KBM-7 (cell line): ENCODE results near the gene KPNA4.
"Not testable (repeated sequence)": the region's sequence is repeated elsewhere in the genome, so short reads cannot be mapped to it uniquely, and the experiment has no call there.

Source experiments
- DNase-seq: peaks from one replicate; pipeline ENCODE4 v3.0.0-alpha.2; 2015
- in situ Hi-C: fragments of 300-500 bp; cut with MboI; formaldehyde crosslinking; loops from 2 replicates; pipeline ENCODE4 v1.14.3; 2020; ENCODE audit warnings: low sequenced_read_pairs, low pct_unique_long_range_greater_than_20kb, mixed read lengths

The KPNA4 gene, protein sequence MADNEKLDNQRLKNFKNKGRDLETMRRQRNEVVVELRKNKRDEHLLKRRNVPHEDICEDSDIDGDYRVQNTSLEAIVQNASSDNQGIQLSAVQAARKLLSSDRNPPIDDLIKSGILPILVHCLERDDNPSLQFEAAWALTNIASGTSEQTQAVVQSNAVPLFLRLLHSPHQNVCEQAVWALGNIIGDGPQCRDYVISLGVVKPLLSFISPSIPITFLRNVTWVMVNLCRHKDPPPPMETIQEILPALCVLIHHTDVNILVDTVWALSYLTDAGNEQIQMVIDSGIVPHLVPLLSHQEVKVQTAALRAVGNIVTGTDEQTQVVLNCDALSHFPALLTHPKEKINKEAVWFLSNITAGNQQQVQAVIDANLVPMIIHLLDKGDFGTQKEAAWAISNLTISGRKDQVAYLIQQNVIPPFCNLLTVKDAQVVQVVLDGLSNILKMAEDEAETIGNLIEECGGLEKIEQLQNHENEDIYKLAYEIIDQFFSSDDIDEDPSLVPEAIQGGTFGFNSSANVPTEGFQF

GRCh38 chr3:160565442-160566403 is at the start of gene KPNA4:
Gene KPNA4 (minus strand): TSS chr3:160565571. CDS start chr3:160565282, 289 bp downstream.
- peak; percentile 99 for DNase-seq
- in situ Hi-C loops, result no loop called here

- in situ Hi-C loops, result no loop called here
- DNase-seq, result no peak
Measured at GRCh38 chr3:160613661-160614060, 48.3 kb upstream of the KPNA4 start.

- DNase-seq, result no peak
- in situ Hi-C loops, result no loop called here
Measured at GRCh38 chr3:160612386-160613075, 47.2 kb upstream of the KPNA4 start.

GRCh38 chr3:160611141-160611540 is 45.8 kb upstream of the KPNA4 start:
- DNase-seq, result no peak
- in situ Hi-C loops, result no loop called here

GRCh38 chr3:160608870-160609269 is 43.5 kb upstream of the KPNA4 start:
- in situ Hi-C loops, result no loop called here

GRCh38 chr3:160607826-160608225 is 42.5 kb upstream of the KPNA4 start:
- no peak for DNase-seq
- in situ Hi-C loops, result no loop called here

More at GRCh38 chr3:160608870-160609269, 43.5 kb upstream of the KPNA4 start:
- no peak for DNase-seq

- no peak for DNase-seq
- in situ Hi-C loops, result no loop called here
Measured at GRCh38 chr3:160605315-160605714, 39.9 kb upstream of the KPNA4 start.

DNA sequence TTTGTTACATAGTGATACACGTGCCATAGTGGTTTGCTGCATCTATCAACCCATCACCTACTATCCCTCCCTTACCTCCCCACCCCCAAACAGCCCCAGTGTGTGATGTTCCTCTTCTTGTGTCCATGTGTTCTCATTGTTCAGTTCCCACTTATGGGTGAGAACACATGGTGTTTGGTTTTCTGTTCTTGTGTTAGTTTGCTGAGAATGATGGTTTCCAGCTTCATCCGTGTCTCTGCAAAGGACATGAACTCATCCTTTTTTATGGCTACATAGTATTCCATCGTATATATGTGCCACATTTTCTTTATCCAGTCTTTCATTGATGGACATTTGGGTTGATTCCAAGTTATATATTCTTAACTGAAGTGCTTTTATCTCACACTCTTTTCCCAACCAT is 38.5 kb upstream of the KPNA4 start:
- in situ Hi-C loops, DNase-seq: not testable (repeated sequence)

- in situ Hi-C loops, result no loop called here
- no peak for DNase-seq
Measured at GRCh38 chr3:160602259-160602658, 36.9 kb upstream of the KPNA4 start.

DNA sequence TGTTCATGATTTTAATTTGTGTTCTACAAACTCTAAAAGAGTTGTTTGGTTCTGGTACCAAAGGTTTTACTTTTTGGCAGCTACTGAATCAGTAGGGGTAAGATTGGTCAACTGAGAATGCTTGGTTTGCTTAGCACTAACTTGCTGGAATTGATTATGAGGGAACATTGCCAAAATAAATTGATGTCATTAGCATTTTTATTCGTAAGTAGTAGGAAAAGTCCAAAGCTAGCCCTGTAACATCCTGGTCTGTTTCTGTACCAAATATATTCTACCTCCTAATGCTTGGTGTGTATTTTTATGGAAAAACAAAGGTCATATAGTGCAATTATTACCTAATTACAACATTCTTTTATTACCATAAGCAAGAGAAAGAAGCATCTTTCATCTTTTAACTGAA is 35.9 kb upstream of the KPNA4 start:
- no peak for DNase-seq
- in situ Hi-C loops, result no loop called here

GRCh38 chr3:160598865-160599264 is 33.5 kb upstream of the KPNA4 start:
- in situ Hi-C loops, result no loop called here
- no peak for DNase-seq

DNA sequence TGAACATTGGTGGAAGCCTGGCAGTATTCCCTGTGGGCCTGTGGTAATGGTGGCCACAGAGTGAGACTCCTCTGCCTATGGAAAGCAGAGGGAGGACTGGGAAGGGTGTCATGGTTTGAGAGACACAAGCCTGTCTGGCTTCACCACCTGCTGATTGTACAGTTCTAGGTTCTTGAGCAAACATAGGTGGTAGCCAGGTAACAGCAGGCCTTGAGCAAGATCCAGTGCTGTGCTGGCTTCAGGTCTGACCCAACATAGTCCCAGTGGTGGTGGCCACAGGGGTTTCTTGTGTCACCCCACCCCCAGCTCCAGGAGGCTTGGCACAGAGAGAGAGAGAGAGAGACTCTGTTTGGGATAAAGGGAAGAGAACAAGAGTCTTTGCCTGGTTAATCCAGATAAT is 22.7 kb upstream of the KPNA4 start:
- in situ Hi-C loops, result no loop called here
- no peak for DNase-seq

DNA sequence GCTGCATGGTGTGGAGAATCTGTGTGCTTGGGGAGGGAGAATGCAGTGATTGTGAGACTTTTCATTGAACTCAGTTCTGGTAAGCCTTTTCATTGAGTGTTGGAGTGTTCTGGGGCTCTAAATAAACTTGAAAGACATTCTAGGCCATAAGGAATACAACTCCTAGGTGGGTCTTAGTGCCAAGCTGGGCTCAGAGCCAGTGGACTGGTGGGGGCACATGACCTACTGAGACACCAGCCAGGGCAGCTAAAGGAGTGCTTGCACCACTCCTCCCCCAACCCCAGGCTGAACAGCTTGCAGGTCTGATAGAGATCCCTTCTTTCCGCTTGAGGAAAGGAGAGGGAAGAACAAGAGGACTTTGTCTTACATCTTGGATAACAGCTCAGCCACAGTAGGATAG is 21.7 kb upstream of the KPNA4 start:
- in situ Hi-C loops, result no loop called here
- no peak for DNase-seq

DNA sequence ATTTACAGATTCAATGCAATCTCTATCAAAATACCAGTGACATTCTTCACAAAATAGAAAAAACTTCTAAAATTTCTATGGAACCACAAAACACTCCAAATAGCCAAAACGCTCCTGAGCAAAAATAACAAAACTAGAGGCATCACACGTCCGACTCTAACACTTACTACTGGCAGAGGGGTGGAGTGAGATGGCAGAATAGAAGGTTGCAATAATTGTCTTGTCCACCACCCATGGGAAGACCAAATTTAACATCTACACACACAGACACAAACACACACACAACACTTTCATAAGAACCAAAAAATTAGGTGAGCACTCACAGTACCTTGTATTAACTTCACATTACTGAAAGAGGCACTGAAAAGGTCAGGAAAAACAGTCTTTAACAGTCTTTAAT is 21.3 kb upstream of the KPNA4 start:
- in situ Hi-C loops, result no loop called here
- DNase-seq, result no peak

- in situ Hi-C loops, result no loop called here
- DNase-seq, result no peak
Measured at GRCh38 chr3:160583451-160583850, 18.1 kb upstream of the KPNA4 start.

GRCh38 chr3:160580938-160581337 is 15.6 kb upstream of the KPNA4 start:
- DNase-seq, result no peak
- in situ Hi-C loops, result no loop called here

DNA sequence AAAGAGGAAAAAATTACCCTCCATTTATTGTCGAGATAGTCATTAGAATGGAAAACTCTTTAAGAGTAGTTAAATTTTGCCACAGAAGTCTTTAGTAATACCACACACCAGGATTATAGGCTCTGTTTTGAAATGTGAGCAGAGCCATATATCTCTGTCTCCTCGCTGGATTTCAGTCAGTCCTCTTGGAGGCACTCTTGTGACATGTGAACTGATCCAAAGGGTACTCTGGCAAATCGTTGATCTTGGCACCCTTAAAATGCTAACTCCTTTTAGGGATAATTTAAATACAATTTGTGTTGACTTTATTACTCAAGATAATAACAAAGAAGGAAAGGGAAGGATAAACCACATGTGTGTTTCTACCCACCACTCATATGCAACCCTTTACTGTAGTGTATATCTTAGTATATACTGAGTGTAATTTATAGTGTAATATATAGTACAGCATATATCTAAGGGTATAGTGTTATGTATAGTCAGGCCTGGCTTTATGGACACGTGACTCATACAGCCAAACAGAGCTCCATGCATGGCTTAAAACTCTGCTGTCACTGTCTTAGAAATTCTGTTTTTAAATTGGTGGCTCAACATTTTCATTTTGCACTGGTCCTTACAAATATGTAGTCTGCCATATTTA is 12.3 kb upstream of the KPNA4 start:
- in situ Hi-C loops, result no loop called here
- no peak for DNase-seq

DNA sequence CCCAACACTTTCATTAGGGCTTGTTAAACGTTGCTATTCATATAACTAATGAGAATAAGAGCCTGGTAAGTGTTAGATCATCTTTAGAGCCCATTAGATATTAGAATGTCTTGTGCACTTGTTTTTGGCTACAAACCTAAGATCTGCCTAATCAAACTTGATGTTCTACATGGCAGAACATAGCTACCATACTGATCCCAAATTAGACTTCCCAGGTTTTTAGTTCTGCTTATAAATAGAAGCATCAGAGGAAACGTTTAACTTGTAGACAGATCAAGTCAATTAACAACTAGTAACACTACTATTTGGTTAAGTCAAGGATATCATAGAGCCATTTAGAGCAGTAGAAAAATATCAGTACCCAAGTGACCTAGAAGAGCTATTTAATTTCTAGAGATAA is 11.7 kb upstream of the KPNA4 start:
- in situ Hi-C loops, result no loop called here
- no peak for DNase-seq

- DNase-seq, result no peak
- in situ Hi-C loops, result no loop called here
Measured at GRCh38 chr3:160576621-160577020, 11.2 kb upstream of the KPNA4 start.
